SK-N-SH treated with all-trans-retinoic acid at 6 μM for 48 hours (cell line): ENCODE measurements around the gene CBARP.

Experiments
- ATAC-seq: fragments of 200-7000 bp; cut with Tn5 transposase; 3 replicates; pipeline ENCODE4 v1.9.1; 2020; ENCODE audit warnings: mild to moderate bottlenecking, moderate library complexity
- BACH2 ChIP-seq: fragments of 250-450 bp; sonication (Bioruptor Pico); IDR thresholded peaks from 2 replicates; pipeline ENCODE4 v1.9.0; 2021; ENCODE audit warnings: mild to moderate bottlenecking, borderline replicate concordance
- CSDC2 ChIP-seq: fragments of 250-450 bp; sonication (Bioruptor Pico); IDR thresholded peaks from 2 replicates; pipeline ENCODE4 v1.5.0; 2020; ENCODE audit warnings: mild to moderate bottlenecking, moderate library complexity
- CSRNP3 ChIP-seq: fragments of 250-450 bp; sonication (Bioruptor Pico); IDR thresholded peaks from 2 replicates; pipeline ENCODE4 v1.5.1; 2021; ENCODE audit warnings: mild to moderate bottlenecking, moderate library complexity
- ESRRG ChIP-seq: fragments of 250-450 bp; sonication (Bioruptor Pico); IDR thresholded peaks from 2 replicates; pipeline ENCODE4 v1.6.1; 2021; ENCODE audit warnings: mild to moderate bottlenecking
- GLIS3 ChIP-seq: fragments of 250-450 bp; sonication (Bioruptor Pico); IDR thresholded peaks from 2 replicates; pipeline ENCODE4 v1.5.0; 2020; ENCODE audit warnings: mild to moderate bottlenecking, moderate library complexity
- OSR1 ChIP-seq: fragments of 250-450 bp; sonication (Bioruptor Pico); IDR thresholded peaks from 2 replicates; pipeline ENCODE4 v1.8.0; 2022; ENCODE audit warnings: moderate library complexity, mild to moderate bottlenecking, inconsistent platforms
- POU6F1 ChIP-seq: fragments of 250-450 bp; sonication (Bioruptor Pico); IDR thresholded peaks from 2 replicates; pipeline ENCODE4 v1.8.0; 2021; ENCODE audit warnings: low read depth, mild to moderate bottlenecking, moderate library complexity, borderline replicate concordance
- PPARA ChIP-seq: fragments of 250-450 bp; sonication (Bioruptor Pico); IDR thresholded peaks from 2 replicates; pipeline ENCODE4 v1.5.0; 2020; ENCODE audit warnings: mild to moderate bottlenecking, borderline replicate concordance
- RARB ChIP-seq: fragments of 250-450 bp; sonication (Bioruptor Pico); IDR thresholded peaks from 2 replicates; pipeline ENCODE4 v1.8.0; 2021; ENCODE audit warnings: mild to moderate bottlenecking, moderate library complexity
- SNAI2 ChIP-seq: fragments of 250-450 bp; sonication (Bioruptor Pico); IDR thresholded peaks from 2 replicates; pipeline ENCODE4 v1.5.0; 2020; ENCODE audit warnings: mild to moderate bottlenecking, moderate library complexity
- TCF4 ChIP-seq: fragments of 250-450 bp; sonication (Bioruptor Pico); IDR thresholded peaks from 2 replicates; pipeline ENCODE4 v1.8.0; 2021; ENCODE audit warnings: mild to moderate bottlenecking, moderate library complexity, borderline replicate concordance
- ZC3H10 ChIP-seq: fragments of 250-450 bp; sonication (Bioruptor Pico); IDR thresholded peaks from 2 replicates; pipeline ENCODE4 v1.5.1; 2021; ENCODE audit warnings: mild to moderate bottlenecking, moderate library complexity
- ZFP3 ChIP-seq: fragments of 250-450 bp; sonication (Bioruptor Pico); IDR thresholded peaks from 2 replicates; pipeline ENCODE4 v1.5.0; 2020; ENCODE audit warnings: mild to moderate bottlenecking, moderate library complexity
- ZFP30 ChIP-seq: fragments of 450-650 bp; formaldehyde crosslinking; IDR thresholded peaks from 2 replicates; pipeline ENCODE4 v1.5.0; 2022; ENCODE audit warnings: mild to moderate bottlenecking, moderate library complexity
- ZNF565 ChIP-seq: fragments of 450-650 bp; formaldehyde crosslinking; conservative IDR thresholded peaks from 2 replicates; pipeline ENCODE4 v1.5.0; 2020; ENCODE audit warnings: low read depth, mild to moderate bottlenecking, moderate library complexity
- ZNF8 ChIP-seq: fragments of 450-650 bp; formaldehyde crosslinking; IDR thresholded peaks from 2 replicates; pipeline ENCODE4 v1.5.0; 2020; ENCODE audit warnings: mild to moderate bottlenecking, moderate library complexity
- TF ChIP-seq, protein P1 (sequence below): fragments of 250-450 bp; sonication (Bioruptor Pico); IDR thresholded peaks from 2 replicates; pipeline ENCODE4 v1.5.1; 2020; ENCODE audit warnings: low read depth, mild to moderate bottlenecking, moderate library complexity
- TF ChIP-seq, protein P2 (sequence below): fragments of 250-450 bp; sonication (Bioruptor Pico); IDR thresholded peaks from 2 replicates; pipeline ENCODE4 v1.8.0; 2020; ENCODE audit warnings: mild to moderate bottlenecking, moderate library complexity, borderline replicate concordance
- TF ChIP-seq, protein P3 (sequence below): fragments of 250-450 bp; sonication (Bioruptor Pico); IDR thresholded peaks from 2 replicates; pipeline ENCODE4 v1.5.0; 2020; ENCODE audit warnings: mild to moderate bottlenecking, moderate library complexity

The CBARP gene

DNA sequence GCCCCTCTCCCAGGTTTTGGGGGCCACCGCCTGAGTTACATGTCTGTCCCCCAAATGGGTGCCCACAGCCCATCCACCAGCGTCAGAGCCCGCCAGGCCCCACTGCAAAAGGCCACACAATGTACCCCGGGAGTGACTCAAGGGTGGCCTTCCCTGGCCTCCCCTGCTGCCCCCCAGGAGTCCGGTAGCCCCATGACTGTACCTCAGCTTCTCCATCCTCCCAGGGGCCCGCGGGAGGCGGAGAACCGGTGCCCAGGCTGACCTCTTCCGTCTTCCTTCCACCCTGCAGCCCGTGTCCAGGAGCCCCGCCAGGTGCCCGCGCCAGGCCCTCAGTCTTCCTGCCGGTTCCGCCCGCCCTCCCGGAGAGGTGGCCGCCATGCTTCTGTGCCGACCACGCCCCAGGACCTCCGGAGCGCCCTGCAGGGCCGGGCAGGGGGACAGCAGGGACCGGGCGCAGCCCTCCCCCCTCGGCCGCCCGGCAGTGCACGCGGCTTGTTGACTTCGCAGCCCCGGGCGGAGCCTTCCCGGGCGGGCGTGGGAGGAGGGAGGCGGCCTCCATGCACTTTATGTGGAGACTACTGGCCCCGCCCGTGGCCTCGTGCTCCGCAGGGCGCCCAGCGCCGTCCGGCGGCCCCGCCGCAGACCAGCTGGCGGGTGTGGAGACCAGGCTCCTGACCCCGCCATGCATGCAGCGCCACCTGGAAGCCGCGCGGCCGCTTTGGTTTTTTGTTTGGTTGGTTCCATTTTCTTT lies 10.3 kb downstream of the CBARP start:
- no peak for TF ChIP-seq RARB (CRISPR knock-in tag)
- ATAC-seq, result no peak

DNA sequence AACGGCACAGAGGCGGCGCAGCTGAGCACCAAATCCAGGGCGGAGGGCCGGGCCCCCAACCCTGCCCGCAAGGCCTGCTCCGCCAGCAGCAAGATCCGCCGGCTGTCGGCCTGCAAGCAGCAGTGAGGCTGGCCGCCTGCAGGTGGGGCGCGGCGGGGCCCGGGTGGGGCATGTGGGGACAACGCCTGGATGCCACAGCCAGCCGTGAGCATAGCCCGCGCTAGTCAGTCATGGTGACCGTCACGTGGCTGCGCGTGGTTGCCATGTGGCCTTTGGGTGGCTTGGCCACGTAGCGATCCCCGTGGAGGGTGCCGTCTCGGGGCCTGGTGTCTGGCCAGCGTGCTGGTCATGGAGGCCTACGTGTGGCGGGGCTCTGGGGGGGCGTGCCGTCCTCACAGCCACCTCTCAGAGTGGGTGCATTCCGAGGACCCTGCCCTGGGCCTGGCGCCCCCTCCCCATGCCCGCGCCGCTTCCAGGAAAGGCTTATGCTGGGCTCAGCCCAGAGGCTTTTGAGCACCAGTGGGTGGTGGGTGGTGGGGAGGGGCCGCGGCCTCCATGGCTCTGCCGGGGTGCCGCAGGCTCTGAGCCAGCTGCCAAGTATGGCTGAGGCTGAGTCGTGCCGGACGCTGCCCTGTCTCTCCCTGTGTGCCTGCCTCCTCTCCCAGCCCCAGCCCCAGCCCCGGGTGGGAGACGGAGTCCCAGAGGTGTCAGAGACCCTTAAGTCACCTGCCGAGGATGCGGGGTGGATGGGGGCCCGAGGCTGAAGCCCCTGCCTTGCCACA lies 11.1 kb downstream of the CBARP start:
- ATAC-seq, result peak; percentile 4; the same call in 2 of the 3 replicates
- no peak for TF ChIP-seq ZFP3 (CRISPR knock-in tag)
- no peak for TF ChIP-seq SNAI2
- TF ChIP-seq ZC3H10, result no peak
- TF ChIP-seq ZFP30 (CRISPR knock-in tag), result no peak
- no peak for TF ChIP-seq ZNF565 (CRISPR knock-in tag)
- TF ChIP-seq ESRRG (CRISPR knock-in tag), result no peak
- TF ChIP-seq, protein P1, sequence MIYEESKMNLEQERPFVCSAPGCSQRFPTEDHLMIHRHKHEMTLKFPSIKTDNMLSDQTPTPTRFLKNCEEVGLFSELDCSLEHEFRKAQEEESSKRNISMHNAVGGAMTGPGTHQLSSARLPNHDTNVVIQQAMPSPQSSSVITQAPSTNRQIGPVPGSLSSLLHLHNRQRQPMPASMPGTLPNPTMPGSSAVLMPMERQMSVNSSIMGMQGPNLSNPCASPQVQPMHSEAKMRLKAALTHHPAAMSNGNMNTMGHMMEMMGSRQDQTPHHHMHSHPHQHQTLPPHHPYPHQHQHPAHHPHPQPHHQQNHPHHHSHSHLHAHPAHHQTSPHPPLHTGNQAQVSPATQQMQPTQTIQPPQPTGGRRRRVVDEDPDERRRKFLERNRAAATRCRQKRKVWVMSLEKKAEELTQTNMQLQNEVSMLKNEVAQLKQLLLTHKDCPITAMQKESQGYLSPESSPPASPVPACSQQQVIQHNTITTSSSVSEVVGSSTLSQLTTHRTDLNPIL, result no peak
- TF ChIP-seq CSRNP3 (CRISPR knock-in tag), result no peak

DNA sequence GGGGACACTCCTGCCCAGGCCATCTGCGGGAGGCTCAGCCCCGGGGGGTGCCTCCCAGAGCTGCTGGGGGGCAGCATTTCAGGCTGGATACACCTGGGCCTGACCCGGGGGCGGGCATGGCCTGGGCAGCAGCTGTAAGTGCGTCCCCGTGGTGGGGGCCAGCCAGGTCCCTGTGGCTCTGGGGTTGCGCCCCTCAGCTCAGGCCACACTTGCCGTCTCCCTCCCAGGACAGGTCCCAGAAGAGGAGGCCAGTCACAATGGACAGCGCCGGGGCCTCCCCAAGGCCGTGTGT lies 11.6 kb downstream of the CBARP start:
- TF ChIP-seq CSRNP3 (CRISPR knock-in tag) (no peak), TCF4 (no peak), ZC3H10 (no peak), BACH2 (no peak)
- ATAC-seq, result no peak; the same call in 2 of the 3 replicates

- peak; percentile 1; the same call in 2 of the 3 replicates for ATAC-seq
- TF ChIP-seq, protein P2, sequence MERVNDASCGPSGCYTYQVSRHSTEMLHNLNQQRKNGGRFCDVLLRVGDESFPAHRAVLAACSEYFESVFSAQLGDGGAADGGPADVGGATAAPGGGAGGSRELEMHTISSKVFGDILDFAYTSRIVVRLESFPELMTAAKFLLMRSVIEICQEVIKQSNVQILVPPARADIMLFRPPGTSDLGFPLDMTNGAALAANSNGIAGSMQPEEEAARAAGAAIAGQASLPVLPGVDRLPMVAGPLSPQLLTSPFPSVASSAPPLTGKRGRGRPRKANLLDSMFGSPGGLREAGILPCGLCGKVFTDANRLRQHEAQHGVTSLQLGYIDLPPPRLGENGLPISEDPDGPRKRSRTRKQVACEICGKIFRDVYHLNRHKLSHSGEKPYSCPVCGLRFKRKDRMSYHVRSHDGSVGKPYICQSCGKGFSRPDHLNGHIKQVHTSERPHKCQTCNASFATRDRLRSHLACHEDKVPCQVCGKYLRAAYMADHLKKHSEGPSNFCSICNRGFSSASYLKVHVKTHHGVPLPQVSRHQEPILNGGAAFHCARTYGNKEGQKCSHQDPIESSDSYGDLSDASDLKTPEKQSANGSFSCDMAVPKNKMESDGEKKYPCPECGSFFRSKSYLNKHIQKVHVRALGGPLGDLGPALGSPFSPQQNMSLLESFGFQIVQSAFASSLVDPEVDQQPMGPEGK (CRISPR knock-in tag), result no peak
- no peak for TF ChIP-seq SNAI2
- TF ChIP-seq, protein P1, result no peak
- no peak for TF ChIP-seq ZFP30 (CRISPR knock-in tag)
- no peak for TF ChIP-seq ZFP3 (CRISPR knock-in tag)
- TF ChIP-seq POU6F1 (CRISPR knock-in tag), result no peak
- TF ChIP-seq GLIS3 (CRISPR knock-in tag), result no peak
- no peak for TF ChIP-seq BACH2
- no peak for TF ChIP-seq CSRNP3 (CRISPR knock-in tag)
- no peak for TF ChIP-seq ZNF8 (CRISPR knock-in tag)
- TF ChIP-seq CSDC2 (CRISPR knock-in tag), result no peak
- TF ChIP-seq, protein P3, sequence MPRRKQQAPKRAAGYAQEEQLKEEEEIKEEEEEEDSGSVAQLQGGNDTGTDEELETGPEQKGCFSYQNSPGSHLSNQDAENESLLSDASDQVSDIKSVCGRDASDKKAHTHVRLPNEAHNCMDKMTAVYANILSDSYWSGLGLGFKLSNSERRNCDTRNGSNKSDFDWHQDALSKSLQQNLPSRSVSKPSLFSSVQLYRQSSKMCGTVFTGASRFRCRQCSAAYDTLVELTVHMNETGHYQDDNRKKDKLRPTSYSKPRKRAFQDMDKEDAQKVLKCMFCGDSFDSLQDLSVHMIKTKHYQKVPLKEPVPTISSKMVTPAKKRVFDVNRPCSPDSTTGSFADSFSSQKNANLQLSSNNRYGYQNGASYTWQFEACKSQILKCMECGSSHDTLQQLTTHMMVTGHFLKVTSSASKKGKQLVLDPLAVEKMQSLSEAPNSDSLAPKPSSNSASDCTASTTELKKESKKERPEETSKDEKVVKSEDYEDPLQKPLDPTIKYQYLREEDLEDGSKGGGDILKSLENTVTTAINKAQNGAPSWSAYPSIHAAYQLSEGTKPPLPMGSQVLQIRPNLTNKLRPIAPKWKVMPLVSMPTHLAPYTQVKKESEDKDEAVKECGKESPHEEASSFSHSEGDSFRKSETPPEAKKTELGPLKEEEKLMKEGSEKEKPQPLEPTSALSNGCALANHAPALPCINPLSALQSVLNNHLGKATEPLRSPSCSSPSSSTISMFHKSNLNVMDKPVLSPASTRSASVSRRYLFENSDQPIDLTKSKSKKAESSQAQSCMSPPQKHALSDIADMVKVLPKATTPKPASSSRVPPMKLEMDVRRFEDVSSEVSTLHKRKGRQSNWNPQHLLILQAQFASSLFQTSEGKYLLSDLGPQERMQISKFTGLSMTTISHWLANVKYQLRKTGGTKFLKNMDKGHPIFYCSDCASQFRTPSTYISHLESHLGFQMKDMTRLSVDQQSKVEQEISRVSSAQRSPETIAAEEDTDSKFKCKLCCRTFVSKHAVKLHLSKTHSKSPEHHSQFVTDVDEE (CRISPR knock-in tag), result no peak
- TF ChIP-seq PPARA (CRISPR knock-in tag), result no peak
- no peak for TF ChIP-seq RARB (CRISPR knock-in tag)
- no peak for TF ChIP-seq OSR1
Measured at GRCh38 chr19:1225440-1226226, 12.2 kb downstream of the CBARP start.
